IPS DF 6.9 (cell line): ENCODE data around the gene BIRC7.

Experiments
- DNase-seq: peaks from one replicate; pipeline ENCODE4 v3.0.0-alpha.2; 2013; ENCODE audit warnings: low read depth, low spot score
- H3K27ac ChIP-seq: one replicate; pipeline ENCODE4 v1.5.1; 2013; ENCODE audit warnings: low read length, control low read depth
- H3K27me3 ChIP-seq: 2 replicates; pipeline ENCODE4 v1.6.1; 2013; ENCODE audit warnings: mild to moderate bottlenecking, low read length; ENCODE audit not compliant: control insufficient read depth, insufficient read depth
- H3K36me3 ChIP-seq: 2 replicates; pipeline ENCODE4 v1.6.1; 2013; ENCODE audit warnings: low read length; ENCODE audit not compliant: control insufficient read depth, insufficient read depth
- H3K4me1 ChIP-seq: 2 replicates; pipeline ENCODE4 v1.6.1; 2013; ENCODE audit warnings: low read length; ENCODE audit not compliant: control insufficient read depth, insufficient read depth
- H3K4me3 ChIP-seq: 2 replicates; pipeline ENCODE4 v1.5.1; 2013; ENCODE audit warnings: mild to moderate bottlenecking, low read length
- H3K9me3 ChIP-seq: 2 replicates; pipeline ENCODE4 v1.6.1; 2013; ENCODE audit warnings: low read length, inconsistent platforms; ENCODE audit not compliant: control insufficient read depth, insufficient read depth
- WGBS: extraction: QIAGEN DNeasy Blood & Tissue Kit; methylation state at CpG from one replicate; pipeline ENCODE4 v1.1.7; 2013; ENCODE audit warnings: mixed read lengths, missing lambda C conversion rate; ENCODE audit not compliant: insufficient read length, insufficient coverage; 5-methylcytosine and 5-hydroxymethylcytosine counted together

Gene BIRC7

GRCh38 chr20:63280929-63281545 lies 45.3 kb downstream of the BIRC7 start:
- H3K9me3 ChIP-seq, result no peaks in the 10 kb centered on the region
- no peaks in the 10 kb centered on the region for H3K4me1 ChIP-seq
- peaks cover 41% of the 10 kb centered on the region for H3K36me3 ChIP-seq
- WGBS, result no CpG with 5 or more reads among the region's 19 CpGs
- DNase-seq, result no peak
- H3K27ac ChIP-seq, result no peak overlapping the region
- H3K27me3 ChIP-seq, result no peaks in the 10 kb centered on the region
- no peak overlapping the region for H3K4me3 ChIP-seq

- Histone ChIP-seq H3K9me3 (no peaks in the 10 kb centered on the region), H3K4me1 (no peaks in the 10 kb centered on the region), H3K4me3 (no peak overlapping the region), H3K27me3 (no peaks in the 10 kb centered on the region), H3K36me3 (peaks cover 36% of the 10 kb centered on the region), H3K27ac (no peak overlapping the region)
- no CpG with 5 or more reads among the region's 38 CpGs for WGBS
- DNase-seq, result no peak
These were observed 46.3 kb downstream of the BIRC7 start for GRCh38 chr20:63281742-63282665.

GRCh38 chr20:63282946-63283345 lies 47.2 kb downstream of the BIRC7 start:
- H3K36me3 ChIP-seq, result peaks cover 32% of the 10 kb centered on the region
- H3K27ac ChIP-seq, result no peak overlapping the region
- no peaks in the 10 kb centered on the region for H3K27me3 ChIP-seq
- no peak overlapping the region for H3K4me3 ChIP-seq
- H3K9me3 ChIP-seq, result no peaks in the 10 kb centered on the region
- H3K4me1 ChIP-seq, result no peaks in the 10 kb centered on the region
- WGBS, result no CpG with 5 or more reads among the region's 17 CpGs
- DNase-seq, result no peak

- H3K4me1 ChIP-seq, result no peaks in the 10 kb centered on the region
- no CpG with 5 or more reads among the region's 33 CpGs for WGBS
- peaks cover 38% of the 10 kb centered on the region for H3K36me3 ChIP-seq
These were observed 47.8 kb downstream of the BIRC7 start for GRCh38 chr20:63283397-63284082.

GRCh38 chr20:63284083-63284440 lies 48.4 kb downstream of the BIRC7 start:
- no CpG with 5 or more reads among the region's 14 CpGs for WGBS
- Histone ChIP-seq H3K27me3 (no peaks in the 10 kb centered on the region), H3K27ac (no peak overlapping the region), H3K9me3 (no peaks in the 10 kb centered on the region), H3K4me1 (no peaks in the 10 kb centered on the region), H3K36me3 (peaks cover 39% of the 10 kb centered on the region), H3K4me3 (no peak overlapping the region)
- no peak for DNase-seq

More at GRCh38 chr20:63283397-63284082, 47.8 kb downstream of the BIRC7 start:
- no peak overlapping the region for H3K27ac ChIP-seq
- DNase-seq, result no peak
- no peaks in the 10 kb centered on the region for H3K27me3 ChIP-seq
- no peaks in the 10 kb centered on the region for H3K9me3 ChIP-seq
- no peak overlapping the region for H3K4me3 ChIP-seq

GRCh38 chr20:63284544-63284949 lies 48.8 kb downstream of the BIRC7 start:
- no peaks in the 10 kb centered on the region for H3K4me1 ChIP-seq
- H3K9me3 ChIP-seq, result no peaks in the 10 kb centered on the region
- no peak overlapping the region for H3K4me3 ChIP-seq
- no peaks in the 10 kb centered on the region for H3K27me3 ChIP-seq
- H3K27ac ChIP-seq, result no peak overlapping the region
- DNase-seq, result no peak
- H3K36me3 ChIP-seq, result peaks cover 42% of the 10 kb centered on the region
- no CpG with 5 or more reads among the region's 25 CpGs for WGBS

- no peak for DNase-seq
- H3K4me1 ChIP-seq, result no peaks in the 10 kb centered on the region
- H3K27ac ChIP-seq, result no peak overlapping the region
- no peaks in the 10 kb centered on the region for H3K27me3 ChIP-seq
- H3K4me3 ChIP-seq, result no peak overlapping the region
- peaks cover 42% of the 10 kb centered on the region for H3K36me3 ChIP-seq
- no CpG with 5 or more reads among the region's 13 CpGs for WGBS
- no peaks in the 10 kb centered on the region for H3K9me3 ChIP-seq
These were observed 49.3 kb downstream of the BIRC7 start for GRCh38 chr20:63284981-63285524.

- H3K4me3 ChIP-seq, result no peak overlapping the region
- no peaks in the 10 kb centered on the region for H3K27me3 ChIP-seq
- H3K27ac ChIP-seq, result no peak overlapping the region
- no peaks in the 10 kb centered on the region for H3K9me3 ChIP-seq
- no peaks in the 10 kb centered on the region; the same call in 1 of the 2 replicates for H3K4me1 ChIP-seq
- peaks cover 39% of the 10 kb centered on the region for H3K36me3 ChIP-seq
- no CpG with 5 or more reads among the region's 44 CpGs for WGBS
- no peak for DNase-seq
These were observed 50.2 kb downstream of the BIRC7 start for GRCh38 chr20:63285636-63286615.

GRCh38 chr20:63286781-63287696 lies 51.3 kb downstream of the BIRC7 start:
- H3K9me3 ChIP-seq, result no peaks in the 10 kb centered on the region
- peaks cover 39% of the 10 kb centered on the region for H3K36me3 ChIP-seq
- no peaks in the 10 kb centered on the region for H3K27me3 ChIP-seq
- H3K4me3 ChIP-seq, result no peak overlapping the region
- no peak for DNase-seq
- no peak overlapping the region for H3K27ac ChIP-seq
- WGBS, result no CpG with 5 or more reads among the region's 23 CpGs
- peaks cover 2% of the 10 kb centered on the region; the same call in 1 of the 2 replicates for H3K4me1 ChIP-seq
